Measurements from ENCODE around the gene HES3.

GRCh38 chr1:6271006-6271405 is 27.0 kb downstream of the HES3 start:
- TF ChIP-seq CTCF (IDR thresholded peaks at IDR 0.05): no peak
- TF ChIP-seq POLR2A (IDR thresholded peaks at IDR 0.05): no peak

All from testis (tissue), 2 donors.